HCT116 (cell line): Measurements from ENCODE around the gene CLDN9.

Source experiments
- CTCF ChIP-seq, 3 experiments: fragments of 200-600 bp in 1 of 3; sonication (generic) in 1 of 3; IDR thresholded peaks in 2 of 3; conservative IDR thresholded peaks in 1 of 3; 2 replicates each; pipeline ENCODE4 v1.5.1; 2012 to 2017; ENCODE audit warnings: low read depth in 2 of 3, low read length in 2 of 3, antibody characterized with exemption in 1 of 3, borderline replicate concordance in 1 of 3, control low read depth in 1 of 3, mild to moderate bottlenecking in 1 of 3, mixed read lengths in 1 of 3, mixed run types in 1 of 3, moderate library complexity in 1 of 3; ENCODE audit not compliant: insufficient read depth in 1 of 3
- ELF1 ChIP-seq: IDR thresholded peaks from 2 replicates; pipeline ENCODE4 v1.6.1; 2012; ENCODE audit warnings: low read depth, borderline replicate concordance
- EZH2 ChIP-seq: fragments of 200-600 bp; sonication (generic); IDR thresholded peaks from 2 replicates; pipeline ENCODE4 v1.6.1; 2017; ENCODE audit warnings: antibody characterized with exemption, mixed run types
- MAX ChIP-seq: IDR thresholded peaks from 2 replicates; pipeline ENCODE4 v1.6.1; 2012
- REST ChIP-seq: IDR thresholded peaks from 2 replicates; pipeline ENCODE4 v1.6.1; 2012; ENCODE audit warnings: low read depth

- no peak for TF ChIP-seq REST
- TF ChIP-seq MAX: no peak
- no peak for TF ChIP-seq CTCF (IDR thresholded peaks at IDR 0.05 in 2 of 3, conservative IDR thresholded peaks at IDR 0.05 in 1 of 3; ENCODE audit: borderline replicate concordance in 1 of 3, insufficient read depth in 1 of 3, low read depth in 2 of 3, low read length in 2 of 3)
- no peak for TF ChIP-seq EZH2
- TF ChIP-seq ELF1: no peak
Observed at GRCh38 chr16:3051009-3051408, 38.3 kb downstream of the CLDN9 start.
